ENCODE measurements around the gene DMWD.
"Not testable (repeated sequence)": the region's sequence is repeated elsewhere in the genome, so short reads cannot be mapped to it uniquely, and the experiment has no call there.

Gene DMWD

DNA sequence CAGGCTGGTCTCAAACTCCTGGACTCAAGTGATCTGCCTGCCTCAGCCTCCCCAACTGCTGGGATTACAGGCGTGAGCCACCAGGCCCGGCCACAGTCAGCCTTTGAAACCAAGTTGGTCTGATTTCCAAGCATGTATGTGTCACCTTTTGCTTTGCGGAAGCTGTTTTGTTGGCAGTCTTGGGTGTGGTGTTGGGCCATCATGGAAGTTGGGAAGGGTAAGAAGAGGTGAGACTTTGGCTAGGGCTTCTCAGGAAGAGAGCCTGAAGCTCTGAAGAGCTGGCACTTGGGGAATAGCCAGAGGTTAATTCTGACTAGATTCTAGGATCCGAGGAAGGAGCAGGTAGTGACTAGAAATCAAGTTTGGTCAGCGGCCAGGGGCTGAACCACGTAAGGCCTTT, 19.7 kb upstream of the DMWD start:
- no peaks in the 10 kb centered on the region for H3K4me1 ChIP-seq (ENCODE audit: control insufficient read depth, insufficient read depth, low read length)
- H3K9ac ChIP-seq (ENCODE audit: low read length) = no peak overlapping the region
- H3K27me3 ChIP-seq (ENCODE audit: control insufficient read depth, insufficient read depth, low read length) = no peaks in the 10 kb centered on the region
- no peaks in the 10 kb centered on the region for H3K36me3 ChIP-seq (ENCODE audit: control insufficient read depth, insufficient read depth, low read length)
- H3K4me3 ChIP-seq (ENCODE audit: low read length) = no peak overlapping the region
- no peak overlapping the region for H3K27ac ChIP-seq (ENCODE audit: low read depth, low read length)

DNA sequence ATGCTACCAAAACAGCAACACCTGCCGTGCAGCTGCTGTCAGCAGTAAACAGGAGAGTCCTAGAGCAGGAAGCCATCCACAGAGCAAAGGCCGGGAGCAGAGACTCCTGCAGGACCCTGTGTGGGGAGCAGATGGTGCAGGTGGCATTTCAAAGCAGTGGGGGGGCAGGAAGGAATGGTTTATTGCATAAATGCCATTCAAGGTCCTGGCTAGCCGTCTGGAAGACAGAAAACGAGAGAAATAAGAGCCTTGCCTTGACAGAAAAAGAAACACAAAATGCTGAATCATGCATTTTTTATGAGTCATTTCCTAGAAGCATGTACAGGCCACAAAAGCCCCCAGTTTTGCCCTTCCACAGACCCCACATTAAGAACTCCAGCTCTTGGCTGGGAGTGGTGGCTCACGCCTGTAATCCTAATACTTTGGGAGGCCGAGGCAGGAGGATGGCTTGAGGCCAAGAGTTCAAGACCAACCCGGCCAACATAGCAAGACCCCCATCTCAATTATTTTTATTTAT, 17.1 kb upstream of the DMWD start:
- H3K27ac ChIP-seq (ENCODE audit: low read depth, low read length) = no peak overlapping the region
- H3K4me3 ChIP-seq (ENCODE audit: low read length) = no peak overlapping the region
- no peaks in the 10 kb centered on the region for H3K4me1 ChIP-seq (ENCODE audit: control insufficient read depth, insufficient read depth, low read length)
- H3K9ac ChIP-seq (ENCODE audit: low read length) = no peak overlapping the region
- no peaks in the 10 kb centered on the region for H3K36me3 ChIP-seq (ENCODE audit: control insufficient read depth, insufficient read depth, low read length)
- H3K27me3 ChIP-seq (ENCODE audit: control insufficient read depth, insufficient read depth, low read length) = no peaks in the 10 kb centered on the region

DNA sequence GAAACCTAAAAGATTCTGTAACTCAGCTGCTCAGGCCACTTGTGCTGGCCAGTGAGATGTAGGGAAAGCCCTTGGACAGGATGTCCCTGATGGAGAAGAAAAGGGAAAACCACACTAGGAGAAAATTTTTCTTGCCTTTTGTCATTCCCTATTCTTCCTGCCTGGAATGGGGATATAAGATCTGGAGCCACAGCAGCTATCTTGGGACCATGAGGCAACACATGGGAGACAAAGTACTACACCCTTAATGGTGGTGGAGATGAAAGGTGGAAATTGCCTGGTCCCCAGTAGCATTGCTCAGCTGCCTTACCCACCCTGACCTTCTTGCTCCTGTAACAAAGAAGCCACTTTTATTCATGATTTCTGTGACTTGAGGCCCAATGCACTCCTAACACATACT, 13.1 kb upstream of the DMWD start:
- Histone ChIP-seq H3K27ac (ENCODE audit: low read depth, low read length) (no peak overlapping the region), H3K9ac (ENCODE audit: low read length) (no peak overlapping the region), H3K27me3 (ENCODE audit: control insufficient read depth, insufficient read depth, low read length) (no peaks in the 10 kb centered on the region), H3K4me3 (ENCODE audit: low read length) (no peak overlapping the region), H3K4me1 (ENCODE audit: control insufficient read depth, insufficient read depth, low read length) (no peaks in the 10 kb centered on the region), H3K36me3 (ENCODE audit: control insufficient read depth, insufficient read depth, low read length) (no peaks in the 10 kb centered on the region)

DNA sequence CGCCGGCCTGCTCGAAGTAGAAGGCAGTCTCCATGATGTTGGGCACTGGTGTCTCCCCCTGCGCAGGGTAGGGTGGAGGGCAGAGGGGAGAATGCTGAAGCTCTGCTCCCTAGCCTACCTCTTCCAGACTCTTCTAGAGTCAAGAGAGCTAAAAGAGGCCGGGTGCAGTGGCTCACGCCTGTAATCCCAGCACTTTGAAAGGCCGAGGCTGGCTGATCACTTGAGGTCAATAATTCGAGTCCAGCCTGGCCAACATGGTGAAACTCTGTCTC, 12.2 kb upstream of the DMWD start:
- no peak overlapping the region for H3K27ac ChIP-seq (ENCODE audit: low read depth, low read length)
- H3K4me1 ChIP-seq (ENCODE audit: control insufficient read depth, insufficient read depth, low read length) = no peaks in the 10 kb centered on the region
- H3K9ac ChIP-seq (ENCODE audit: low read length) = no peak overlapping the region
- no peaks in the 10 kb centered on the region for H3K36me3 ChIP-seq (ENCODE audit: control insufficient read depth, insufficient read depth, low read length)
- no peaks in the 10 kb centered on the region for H3K27me3 ChIP-seq (ENCODE audit: control insufficient read depth, insufficient read depth, low read length)
- no peak overlapping the region for H3K4me3 ChIP-seq (ENCODE audit: low read length)

DNA sequence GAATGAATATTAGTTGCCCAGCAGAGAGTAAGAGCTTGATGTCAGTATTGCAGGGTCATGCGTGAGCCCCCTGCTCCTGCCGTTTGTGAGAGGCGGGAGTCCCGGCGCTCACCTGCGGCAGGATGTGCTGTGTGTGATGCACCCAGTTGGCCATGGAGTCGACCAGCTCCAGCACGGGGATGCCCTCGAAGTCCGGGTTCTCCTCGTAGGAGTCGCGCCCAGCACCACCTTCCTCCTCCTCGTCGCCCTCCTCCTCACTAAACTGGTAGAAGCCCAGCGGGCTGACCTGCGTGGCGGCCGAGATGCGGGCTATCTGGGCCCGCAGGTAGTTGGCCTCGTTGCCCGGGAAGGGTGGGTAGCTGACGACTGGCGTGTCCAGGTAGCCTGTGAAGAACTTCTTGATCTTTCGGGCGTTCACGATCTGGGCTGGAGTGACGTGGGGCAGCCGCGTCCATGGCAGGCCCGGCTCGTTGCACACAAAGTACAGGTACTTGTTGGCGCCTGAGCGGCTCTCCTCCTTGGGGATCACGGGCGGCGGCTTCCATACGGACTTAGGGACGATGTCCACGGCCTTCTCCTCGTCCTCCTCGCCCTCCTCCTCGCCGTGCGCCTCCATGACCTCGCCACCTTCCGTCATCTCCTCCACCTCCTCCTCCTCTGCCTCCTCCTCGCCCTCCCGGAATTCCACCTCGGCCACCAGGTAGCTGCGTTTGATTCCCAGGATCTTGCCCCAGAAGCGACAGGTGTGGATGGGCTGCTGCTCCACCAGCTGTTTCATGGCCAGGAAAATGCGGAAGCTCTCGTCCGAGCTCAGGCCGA, 11.7 kb upstream of the DMWD start:
- Histone ChIP-seq H3K9ac (ENCODE audit: low read length) (no peak overlapping the region), H3K27me3 (ENCODE audit: control insufficient read depth, insufficient read depth, low read length) (no peaks in the 10 kb centered on the region), H3K36me3 (ENCODE audit: control insufficient read depth, insufficient read depth, low read length) (no peaks in the 10 kb centered on the region), H3K4me1 (ENCODE audit: control insufficient read depth, insufficient read depth, low read length) (no peaks in the 10 kb centered on the region), H3K27ac (ENCODE audit: low read depth, low read length) (no peak overlapping the region), H3K4me3 (ENCODE audit: low read length) (no peak overlapping the region)

DNA sequence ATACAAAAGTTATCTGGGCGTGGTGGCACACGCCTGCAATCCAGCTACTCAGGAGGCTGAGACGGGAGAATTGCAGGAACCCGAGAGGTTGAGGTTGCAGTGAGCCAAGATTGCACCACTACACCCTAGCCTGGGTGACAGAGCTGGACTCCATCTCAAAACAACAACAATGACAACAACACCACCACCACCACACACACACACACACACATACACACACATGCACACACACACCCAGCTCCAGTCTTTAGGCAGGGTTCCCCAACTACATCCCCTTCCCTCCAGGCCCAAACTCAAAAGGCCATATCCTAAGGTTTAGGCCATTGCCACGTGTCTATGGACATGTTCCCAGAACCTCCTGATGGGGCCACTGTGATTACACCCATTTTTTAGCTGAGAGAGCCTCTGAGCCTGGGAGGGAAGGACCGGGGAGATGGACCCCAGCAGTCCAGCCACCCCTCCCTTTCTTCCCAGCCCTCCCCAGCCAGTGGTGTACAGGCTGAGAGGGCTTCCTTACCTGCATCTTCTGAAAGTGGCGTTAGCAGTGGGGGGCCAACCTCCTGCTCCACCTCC, 9.0 kb upstream of the DMWD start:
- Histone ChIP-seq H3K9ac (ENCODE audit: low read length) (no peak overlapping the region), H3K4me3 (ENCODE audit: low read length) (no peak overlapping the region), H3K27ac (ENCODE audit: low read depth, low read length) (no peak overlapping the region), H3K27me3 (ENCODE audit: control insufficient read depth, insufficient read depth, low read length) (no peaks in the 10 kb centered on the region), H3K4me1 (ENCODE audit: control insufficient read depth, insufficient read depth, low read length) (no peaks in the 10 kb centered on the region), H3K36me3 (ENCODE audit: control insufficient read depth, insufficient read depth, low read length) (no peaks in the 10 kb centered on the region)

DNA sequence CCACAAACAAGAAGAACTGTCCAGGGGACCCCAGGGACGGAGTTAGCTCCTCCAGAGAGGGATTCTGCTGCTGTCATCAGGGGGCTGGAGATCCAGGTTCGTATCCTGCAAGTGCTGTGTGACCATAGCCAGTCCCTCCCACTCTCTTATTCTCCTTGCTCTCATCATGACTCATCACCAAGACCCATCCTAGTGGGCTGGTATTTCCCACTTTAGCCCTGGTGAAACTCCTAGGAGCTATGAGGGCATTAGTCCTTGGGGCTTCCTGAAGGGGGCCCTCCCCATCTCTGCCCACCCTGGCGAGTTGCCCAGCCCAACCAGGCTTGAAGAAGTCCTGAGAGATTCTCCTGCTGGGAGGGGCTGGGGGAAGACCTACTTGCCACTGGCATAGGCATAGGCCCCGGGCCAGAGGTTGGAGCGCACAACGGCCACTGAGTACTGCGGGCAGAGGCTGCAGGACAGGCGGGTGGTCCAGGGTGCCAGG, 7.5 kb upstream of the DMWD start:
- H3K27ac ChIP-seq (ENCODE audit: low read depth, low read length) = no peak overlapping the region
- no peak overlapping the region for H3K4me3 ChIP-seq (ENCODE audit: low read length)
- no peaks in the 10 kb centered on the region for H3K36me3 ChIP-seq (ENCODE audit: control insufficient read depth, insufficient read depth, low read length)
- H3K9ac ChIP-seq (ENCODE audit: low read length) = no peak overlapping the region
- no peaks in the 10 kb centered on the region for H3K27me3 ChIP-seq (ENCODE audit: control insufficient read depth, insufficient read depth, low read length)
- no peaks in the 10 kb centered on the region for H3K4me1 ChIP-seq (ENCODE audit: control insufficient read depth, insufficient read depth, low read length)

DNA sequence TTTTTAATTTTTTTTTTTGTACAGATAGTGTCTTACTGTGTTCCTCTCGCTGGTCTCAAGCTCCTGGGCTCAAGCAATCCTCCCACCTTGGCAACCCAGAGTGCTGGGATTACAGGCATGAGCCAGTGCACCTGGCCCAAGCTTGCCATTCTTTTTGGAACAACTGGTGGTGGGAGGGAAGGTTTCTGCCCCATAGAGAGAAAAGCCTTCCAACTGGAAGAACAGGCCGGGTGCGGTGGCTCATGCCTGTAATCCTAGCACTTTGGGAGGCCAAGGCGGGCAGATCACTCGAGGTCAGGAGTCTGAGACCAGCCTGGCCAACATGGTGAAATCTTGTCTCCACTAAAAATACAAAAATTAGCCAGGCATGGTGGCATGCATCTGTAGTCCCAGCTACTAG, 6.9 kb upstream of the DMWD start:
- not testable (repeated sequence) for H3K27me3 ChIP-seq (ENCODE audit: control insufficient read depth, insufficient read depth, low read length); H3K36me3 ChIP-seq (ENCODE audit: control insufficient read depth, insufficient read depth, low read length); H3K4me1 ChIP-seq (ENCODE audit: control insufficient read depth, insufficient read depth, low read length); H3K9ac ChIP-seq (ENCODE audit: low read length); H3K4me3 ChIP-seq (ENCODE audit: low read length); H3K27ac ChIP-seq (ENCODE audit: low read depth, low read length)

DNA sequence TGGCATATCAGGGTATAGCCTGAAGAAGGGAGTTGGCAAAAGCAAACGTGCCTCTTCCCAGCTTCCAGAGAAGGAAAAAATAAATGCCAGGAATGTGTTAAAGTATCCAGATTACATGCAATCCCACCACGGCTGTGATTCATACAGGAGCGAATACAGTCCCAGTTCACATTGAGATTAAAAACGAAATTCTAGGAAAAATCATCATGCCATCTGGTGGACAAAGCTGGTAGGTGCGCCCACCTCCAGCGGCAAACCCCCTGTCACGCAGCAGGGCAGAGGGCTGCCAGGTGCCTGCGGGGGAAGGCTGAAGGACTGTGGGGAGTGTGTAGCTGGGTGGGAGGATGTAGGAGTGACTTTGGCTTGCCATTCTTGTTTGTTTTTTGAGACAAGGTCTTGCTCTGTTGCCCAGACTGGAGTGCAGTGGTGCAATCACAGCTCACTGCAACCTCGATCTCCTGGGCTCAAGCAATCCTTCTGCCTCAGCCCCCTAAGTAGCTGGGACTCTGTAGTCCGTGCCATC, 6.4 kb upstream of the DMWD start:
- H3K9ac ChIP-seq (ENCODE audit: low read length) = no peak overlapping the region
- no peak overlapping the region for H3K27ac ChIP-seq (ENCODE audit: low read depth, low read length)
- H3K36me3 ChIP-seq (ENCODE audit: control insufficient read depth, insufficient read depth, low read length) = no peaks in the 10 kb centered on the region
- no peak overlapping the region for H3K4me3 ChIP-seq (ENCODE audit: low read length)
- H3K27me3 ChIP-seq (ENCODE audit: control insufficient read depth, insufficient read depth, low read length) = no peaks in the 10 kb centered on the region
- H3K4me1 ChIP-seq (ENCODE audit: control insufficient read depth, insufficient read depth, low read length) = no peaks in the 10 kb centered on the region

DNA sequence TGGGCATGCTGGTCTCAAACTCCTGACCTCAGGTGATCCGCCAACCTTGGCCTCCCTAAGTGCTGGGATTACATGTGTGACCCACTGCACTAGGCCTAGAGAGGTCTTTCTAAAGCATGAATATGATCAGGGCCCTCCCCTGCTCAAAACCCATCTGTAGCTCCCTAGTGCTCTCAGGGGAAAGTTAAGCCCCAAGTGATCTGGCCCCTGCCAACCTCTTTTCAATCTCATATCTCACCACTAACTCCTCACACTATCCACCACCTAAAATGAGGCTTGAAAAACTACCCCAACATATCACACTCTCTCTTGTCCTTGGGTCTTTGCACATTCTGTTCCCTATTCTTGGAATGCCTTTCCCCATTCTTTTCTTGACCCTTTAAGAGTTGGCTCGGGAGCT, 2.0 kb upstream of the DMWD start:
- Histone ChIP-seq H3K9ac (ENCODE audit: low read length) (no peak overlapping the region), H3K27me3 (ENCODE audit: control insufficient read depth, insufficient read depth, low read length) (no peaks in the 10 kb centered on the region), H3K27ac (ENCODE audit: low read depth, low read length) (no peak overlapping the region), H3K36me3 (ENCODE audit: control insufficient read depth, insufficient read depth, low read length) (peaks cover 3% of the 10 kb centered on the region), H3K4me1 (ENCODE audit: control insufficient read depth, insufficient read depth, low read length) (peaks cover 10% of the 10 kb centered on the region), H3K4me3 (ENCODE audit: low read length) (no peak overlapping the region)

DNA sequence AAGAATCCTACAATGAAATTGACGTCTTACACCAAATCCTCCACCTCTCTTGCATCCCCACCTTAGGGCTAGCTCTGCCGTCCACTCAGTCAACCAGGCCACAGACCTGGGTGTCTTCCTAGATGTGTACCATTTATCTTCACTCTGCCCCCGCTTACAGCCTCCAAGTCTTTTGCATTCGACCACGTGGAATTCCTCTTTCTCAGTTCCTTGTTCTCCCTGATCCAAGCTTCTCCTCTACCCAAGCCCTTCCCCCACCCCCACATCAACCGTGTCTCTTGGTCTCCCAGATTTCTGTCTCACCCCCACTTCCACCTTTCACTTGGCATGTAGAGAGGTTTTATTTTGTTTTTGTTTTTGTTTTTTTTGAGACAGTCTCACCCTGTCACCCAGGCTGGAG, 1.2 kb upstream of the DMWD start:
- Histone ChIP-seq H3K9ac (ENCODE audit: low read length) (no peak overlapping the region), H3K4me1 (ENCODE audit: control insufficient read depth, insufficient read depth, low read length) (peaks cover 10% of the 10 kb centered on the region), H3K4me3 (ENCODE audit: low read length) (no peak overlapping the region), H3K36me3 (ENCODE audit: control insufficient read depth, insufficient read depth, low read length) (peaks cover 9% of the 10 kb centered on the region), H3K27me3 (ENCODE audit: control insufficient read depth, insufficient read depth, low read length) (no peaks in the 10 kb centered on the region), H3K27ac (ENCODE audit: low read depth, low read length) (no peak overlapping the region)

DNA sequence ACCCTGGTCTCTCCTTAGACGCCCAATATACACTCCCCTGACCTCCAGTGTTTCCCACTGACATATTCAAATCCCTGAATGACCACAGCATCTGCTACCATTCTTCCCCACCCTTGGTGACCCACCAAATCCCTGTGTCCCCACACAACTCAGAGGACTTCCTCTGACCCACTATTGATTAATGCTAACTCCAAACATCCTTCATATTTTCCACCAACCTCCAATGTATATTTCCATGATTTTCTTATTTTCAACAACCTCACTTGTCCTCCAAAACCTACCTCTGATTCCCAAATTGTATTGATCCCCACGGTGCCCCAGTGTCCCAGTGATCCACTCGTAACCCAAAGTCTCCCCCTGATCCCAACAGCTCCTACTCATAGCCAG, 526 bp upstream of the DMWD start:
- peak overlapping the region; percentile 41 for H3K27ac ChIP-seq (ENCODE audit: low read depth, low read length)

More for the DNA sequence above, 526 bp upstream of the DMWD start:
- peaks cover 10% of the 10 kb centered on the region for H3K4me1 ChIP-seq (ENCODE audit: control insufficient read depth, insufficient read depth, low read length)
- no peak overlapping the region for H3K9ac ChIP-seq (ENCODE audit: low read length)
- no peaks in the 10 kb centered on the region for H3K27me3 ChIP-seq (ENCODE audit: control insufficient read depth, insufficient read depth, low read length)
- H3K36me3 ChIP-seq (ENCODE audit: control insufficient read depth, insufficient read depth, low read length) = peaks cover 13% of the 10 kb centered on the region
- peak overlapping the region; percentile 7 for H3K4me3 ChIP-seq (ENCODE audit: low read length)

Measured in rectal smooth muscle tissue (tissue), 1 donor.